ENCODE data around the gene TMEM121.
A peak's percentile ranks its signal among the peaks of the same experiment; 100 is the strongest.
"Not testable (repeated sequence)": the region's sequence is repeated elsewhere in the genome, so short reads cannot be mapped to it uniquely, and the experiment has no call there.

Gene TMEM121

GRCh38 chr14:105528586-105529318, 2.4 kb downstream of the TMEM121 start:
- DNase-seq, result no peak

- DNase-seq, result no peak
Observed at GRCh38 chr14:105529319-105529568, 2.9 kb downstream of the TMEM121 start.

DNA sequence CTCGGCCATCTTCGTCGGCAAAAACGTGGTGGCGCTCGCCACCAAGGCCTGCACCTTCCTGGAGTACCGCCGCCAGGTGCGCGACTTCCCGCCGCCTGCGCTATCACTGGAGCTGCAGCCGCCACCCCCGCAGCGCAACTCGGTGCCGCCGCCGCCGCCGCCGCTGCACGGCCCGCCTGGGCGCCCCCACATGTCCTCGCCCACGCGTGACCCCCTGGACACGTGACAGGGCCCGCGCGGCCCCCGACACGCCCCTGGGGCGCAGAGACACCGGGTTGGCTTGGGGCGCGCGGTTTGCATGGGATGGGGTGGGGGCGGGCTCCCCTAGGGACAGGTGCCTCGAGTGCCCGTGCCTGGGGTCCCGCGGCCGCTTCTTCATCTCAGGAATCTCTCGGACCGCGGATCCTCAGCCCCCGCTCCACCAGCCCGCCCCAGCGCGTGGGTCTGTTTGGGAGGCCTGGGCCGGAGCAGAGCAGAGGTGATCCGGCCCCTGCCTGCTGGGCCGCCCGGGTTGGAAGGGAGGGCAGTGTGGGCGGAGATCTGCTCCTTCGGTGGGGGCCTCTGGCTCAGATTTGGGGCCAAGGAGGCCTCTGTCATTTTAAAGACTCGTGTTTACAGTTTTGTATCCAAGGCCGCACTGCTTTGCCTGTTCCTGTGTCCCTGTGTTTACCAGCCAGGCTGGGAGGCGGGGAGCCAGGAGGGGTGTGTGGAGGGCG, 3.3 kb downstream of the TMEM121 start:
- DNase-seq, result no peak

DNA sequence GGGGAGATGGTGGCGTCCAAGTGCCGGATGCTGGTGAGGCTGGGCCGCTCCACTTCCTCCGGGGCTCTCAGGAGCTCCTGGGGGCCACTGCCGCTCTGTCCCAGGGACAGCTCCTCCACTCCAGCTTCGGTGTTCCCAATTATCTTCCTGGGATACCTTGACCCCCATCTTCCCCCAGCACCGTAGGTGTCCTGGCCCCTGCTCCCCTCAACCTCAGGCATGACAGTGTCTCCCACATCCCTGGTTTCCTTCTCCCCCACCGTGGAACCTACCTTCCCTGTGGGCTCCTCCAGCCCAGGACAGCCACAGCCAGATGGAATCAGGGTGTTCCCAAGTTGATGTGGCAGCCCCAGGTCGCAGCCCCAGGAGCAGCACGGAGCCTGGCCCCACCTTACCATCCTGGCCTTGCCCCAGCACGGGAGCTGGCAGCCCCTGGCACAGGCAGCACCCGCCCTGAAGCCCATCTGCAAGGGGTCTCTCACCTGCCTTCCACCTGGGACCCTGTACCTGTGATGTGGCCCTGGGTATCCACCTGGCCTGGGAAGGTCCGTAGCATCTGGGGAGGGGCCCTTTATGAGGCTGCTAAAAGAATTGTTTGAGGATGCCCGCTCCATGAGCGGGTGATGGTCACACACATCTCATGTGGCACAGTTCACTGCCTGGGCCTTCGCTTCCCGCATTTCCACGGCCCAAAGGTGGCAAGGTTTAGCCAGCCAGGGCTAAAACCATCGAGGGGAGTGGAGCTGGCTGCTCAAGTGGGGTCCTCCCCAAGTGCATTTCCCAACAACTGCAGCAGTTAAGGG, 4.1 kb downstream of the TMEM121 start:
- DNase-seq, result no peak

- DNase-seq, result no peak
Observed at GRCh38 chr14:105531088-105531893, 4.9 kb downstream of the TMEM121 start.

- no peak for DNase-seq
Observed at GRCh38 chr14:105531894-105532623, 5.7 kb downstream of the TMEM121 start.

DNA sequence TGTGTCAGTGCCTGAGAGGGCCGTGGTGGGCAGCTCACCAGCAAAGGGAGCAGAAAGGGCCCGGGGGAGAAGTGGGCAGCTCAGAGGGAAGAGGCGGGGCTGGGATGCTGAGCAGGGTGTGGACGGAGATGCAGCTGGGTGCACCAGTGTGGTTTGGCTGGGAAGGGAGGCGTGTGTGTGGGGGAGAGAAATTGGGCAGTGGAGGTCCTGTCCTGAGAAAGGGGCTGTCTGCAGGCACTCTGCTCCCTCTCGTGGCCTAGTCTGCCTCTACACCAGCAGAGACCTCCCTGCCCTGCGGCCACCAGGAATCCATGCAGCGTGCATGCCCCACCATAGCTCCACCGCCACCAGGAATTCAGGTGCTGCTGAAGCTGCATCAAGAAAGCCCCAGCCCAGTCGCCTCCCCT, 6.4 kb downstream of the TMEM121 start:
- DNase-seq, result peak in 1 of 2 experiments; percentile 30

DNA sequence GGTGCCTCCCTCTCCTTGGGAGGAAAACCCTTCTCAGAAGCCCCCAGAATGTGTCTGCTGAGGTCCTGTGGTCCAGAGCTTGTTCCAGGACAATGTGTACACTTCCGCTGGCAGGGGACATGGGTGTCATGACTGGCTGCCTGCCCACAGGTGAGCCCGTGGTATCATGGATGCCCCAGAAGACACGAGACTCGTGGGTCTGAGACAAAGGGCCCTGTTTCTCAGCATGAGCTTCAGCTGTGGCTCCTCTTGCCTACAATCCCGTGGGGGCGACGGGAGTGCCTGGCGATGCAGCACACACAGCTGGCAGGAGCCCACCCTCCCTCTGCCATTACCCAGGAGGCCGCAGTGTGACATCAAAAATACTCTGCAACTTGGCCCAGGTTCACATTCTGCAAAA, 7.0 kb downstream of the TMEM121 start:
- no peak for DNase-seq

DNA sequence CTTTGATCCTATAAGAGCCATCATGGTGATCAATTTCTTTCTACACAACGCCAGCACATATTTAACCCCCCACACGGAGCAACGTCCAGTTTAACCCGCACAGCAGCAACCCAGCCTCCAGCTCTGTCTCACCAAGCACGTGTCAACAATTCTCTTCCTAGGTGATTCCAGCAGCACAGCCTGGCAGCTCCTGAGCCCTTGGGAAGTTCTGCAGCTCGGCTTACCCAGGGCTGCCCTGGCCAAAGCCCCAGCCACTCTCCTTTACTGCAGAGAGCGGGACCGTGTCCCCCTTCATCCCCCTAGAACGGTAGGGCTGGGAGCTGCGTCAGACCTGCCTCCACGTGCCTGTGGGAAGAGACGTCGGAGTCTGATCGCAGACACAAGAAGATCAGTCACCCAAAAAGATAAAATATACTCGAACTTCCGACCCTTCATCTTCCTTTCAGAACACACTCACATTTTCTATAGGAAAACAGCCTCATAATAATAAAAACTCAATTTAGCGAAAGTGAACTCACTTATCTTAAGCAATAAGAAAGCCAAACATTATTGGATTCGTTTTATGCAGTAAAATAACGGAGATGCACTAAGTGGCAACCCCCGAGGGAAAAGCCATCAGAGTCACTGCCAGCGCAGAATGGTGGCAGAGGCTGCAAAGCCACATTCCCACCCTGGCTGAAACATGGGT, 7.6 kb downstream of the TMEM121 start:
- no peak for DNase-seq

DNA sequence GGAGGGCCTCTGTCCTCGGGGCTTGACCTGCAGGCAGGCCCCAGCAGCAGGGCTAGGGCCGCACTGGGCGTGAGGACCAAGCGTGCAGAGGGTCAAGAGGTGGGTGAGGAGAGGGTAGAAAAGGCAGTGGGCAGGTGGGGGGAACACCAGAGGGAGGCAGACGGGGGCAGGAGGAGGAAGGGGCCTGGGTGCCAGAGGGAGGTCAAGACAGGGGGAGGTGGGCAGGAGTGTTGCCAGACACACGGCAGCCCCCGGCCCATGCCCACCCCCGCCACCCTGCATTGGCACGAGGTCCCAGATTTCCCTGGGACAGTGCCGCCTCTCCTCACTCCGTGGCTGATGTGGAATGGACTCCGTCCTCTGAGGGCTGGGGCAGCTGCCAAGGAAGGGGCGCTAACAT, 8.2 kb downstream of the TMEM121 start:
- DNase-seq, result no peak

GRCh38 chr14:105536051-105536450, 9.7 kb downstream of the TMEM121 start:
- no peak for DNase-seq

DNA sequence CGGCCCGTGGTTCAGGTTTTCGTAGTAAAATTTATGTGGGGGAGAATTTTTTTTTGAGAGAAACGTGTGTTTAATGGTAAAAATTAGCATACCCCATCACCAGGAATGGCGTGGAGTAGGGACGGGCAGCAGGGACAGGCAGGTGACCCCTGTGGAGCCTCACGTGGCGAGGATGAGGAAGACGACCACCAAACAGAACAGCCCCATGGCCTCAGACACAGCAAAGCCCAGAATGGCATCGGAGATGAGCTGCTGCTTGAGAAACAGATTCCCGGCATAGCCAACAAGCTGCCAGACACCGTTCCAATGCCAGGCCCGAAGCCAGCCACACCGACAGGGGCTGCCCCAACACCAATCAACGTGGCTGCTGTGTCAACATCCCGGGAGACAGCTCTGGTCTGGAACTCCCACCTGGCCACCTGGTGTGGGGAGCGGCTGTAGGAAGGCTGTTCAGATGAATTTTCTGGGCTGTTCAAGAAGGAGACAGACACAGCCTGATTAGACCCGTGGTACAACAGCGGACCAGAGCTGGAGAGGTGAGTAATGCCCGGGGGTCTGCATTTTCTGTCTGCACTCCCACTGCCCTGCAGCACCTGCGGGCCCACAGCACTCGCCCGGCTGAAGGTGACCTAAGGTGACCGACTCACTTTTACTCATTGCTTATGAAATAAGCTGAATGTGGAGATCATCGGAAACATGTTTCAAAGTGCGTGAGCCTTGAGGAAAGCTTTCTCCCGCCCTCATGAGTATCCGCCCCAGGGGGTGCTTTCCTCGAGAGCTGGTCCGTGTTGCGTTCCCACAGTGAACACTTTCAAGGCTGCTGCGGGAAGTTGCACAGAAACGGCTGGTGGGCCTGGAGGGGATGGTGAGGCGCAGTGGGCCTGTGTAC, 10.6 kb downstream of the TMEM121 start:
- no peak for DNase-seq

- peak in 1 of 2 experiments; percentile 7 for DNase-seq
Observed at GRCh38 chr14:105537580-105538474, 11.4 kb downstream of the TMEM121 start.

- no peak for DNase-seq
Observed at GRCh38 chr14:105538481-105539049, 12.2 kb downstream of the TMEM121 start.

DNA sequence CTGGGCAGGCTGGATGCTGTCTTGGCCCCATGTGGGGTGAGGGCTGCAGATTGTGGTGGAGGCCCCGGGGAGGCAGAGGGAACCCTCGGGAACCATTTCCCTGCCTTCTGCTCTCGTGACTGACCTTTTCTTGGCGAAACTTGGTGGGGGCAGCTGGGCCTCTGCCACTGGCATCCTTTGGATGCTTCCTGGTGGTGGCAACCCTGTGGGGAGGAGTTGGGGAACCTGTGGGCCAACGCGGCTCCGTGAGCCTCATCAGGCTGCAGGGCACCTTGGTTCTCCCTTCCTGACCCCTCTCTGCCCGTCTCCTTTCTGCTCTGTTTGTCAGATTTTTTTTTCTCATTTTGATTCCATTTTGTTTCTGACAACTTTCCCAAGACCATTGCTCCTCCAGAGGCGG, 14.4 kb downstream of the TMEM121 start:
- DNase-seq, result no peak

DNA sequence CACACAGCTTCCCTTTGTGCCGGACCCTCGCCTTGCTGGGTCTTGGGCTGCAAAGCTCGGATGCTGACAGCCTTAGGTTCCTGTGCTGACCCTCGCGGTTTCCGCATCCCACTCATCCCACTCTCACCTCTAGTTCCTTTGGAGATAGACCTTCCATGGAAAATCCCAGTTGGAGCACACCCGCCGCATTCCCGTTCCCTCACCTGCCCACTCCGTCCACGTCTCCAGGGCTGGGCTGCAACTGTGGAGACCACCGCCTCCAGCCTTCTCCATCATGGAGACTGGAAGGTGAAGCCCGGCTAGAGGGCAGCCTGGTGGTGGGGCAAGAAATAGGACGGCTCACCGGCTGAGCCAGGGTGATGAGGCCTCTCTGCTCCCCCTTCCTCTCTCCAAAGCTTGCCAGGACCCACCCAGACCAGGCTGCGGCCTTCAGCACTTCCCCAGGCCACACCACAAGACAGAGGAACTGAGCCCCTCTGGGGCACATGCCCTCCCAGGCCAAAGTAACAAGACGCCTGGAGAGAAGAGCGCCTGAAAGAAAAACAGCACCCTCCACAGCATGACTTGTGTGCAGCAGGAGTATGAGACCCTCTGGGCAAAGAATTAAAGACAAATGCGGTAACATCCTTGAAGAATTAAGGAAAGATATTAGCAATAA, 15.0 kb downstream of the TMEM121 start:
- DNase-seq, result no peak

GRCh38 chr14:105545676-105546075, 19.3 kb downstream of the TMEM121 start:
- DNase-seq, result not testable (repeated sequence)

- DNase-seq, result not testable (repeated sequence)
Observed at GRCh38 chr14:105546410-105546809, 20.0 kb downstream of the TMEM121 start.

DNA sequence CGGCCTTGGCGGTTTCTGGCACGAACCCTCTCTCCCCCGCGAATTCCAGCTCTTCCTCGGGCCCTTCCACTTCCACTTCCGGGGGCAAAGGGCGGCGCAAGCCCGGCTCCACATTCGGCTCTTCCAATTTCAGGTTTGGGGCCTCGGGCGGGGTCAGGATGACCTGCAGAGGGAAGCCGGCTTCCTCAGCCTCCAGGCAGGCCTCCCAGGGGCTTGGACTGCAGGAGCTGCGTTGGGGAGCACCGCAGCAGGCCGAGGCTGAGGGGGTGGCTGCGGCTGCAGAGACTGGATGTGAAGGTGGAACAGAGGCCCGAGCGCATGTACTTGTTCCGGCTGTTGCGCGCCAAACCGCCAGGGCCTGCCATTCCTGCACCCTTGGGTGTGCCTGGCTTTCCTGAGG, 20.7 kb downstream of the TMEM121 start:
- not testable (repeated sequence) for DNase-seq

Measured in SW 1271 (cell line).